Measurements from ENCODE around the gene METRN.

DNA sequence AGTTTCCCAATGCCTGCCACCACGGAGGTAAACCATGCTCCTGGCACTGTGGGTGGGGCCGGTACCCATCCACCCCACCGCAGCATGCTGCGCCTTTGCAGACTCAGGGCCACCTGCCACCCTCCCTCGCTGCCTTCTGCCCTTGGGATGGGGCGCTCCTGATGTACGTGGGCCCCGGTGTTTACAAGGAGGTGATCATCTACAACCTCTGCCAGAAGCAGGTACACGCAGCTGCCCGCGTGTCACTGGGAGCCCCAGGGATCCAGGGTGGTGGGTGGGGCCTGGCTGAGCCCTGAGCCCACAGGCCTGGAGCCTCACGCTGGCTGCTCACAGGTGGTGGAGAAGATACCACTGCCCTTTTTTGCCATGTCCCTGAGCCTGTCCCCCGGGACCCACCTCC lies 48.3 kb upstream of the METRN start:
- TF ChIP-seq ZNF629 (tag by site-specific recombination; IDR thresholded peaks at IDR 0.05) = no peak
- TF ChIP-seq, protein P1, sequence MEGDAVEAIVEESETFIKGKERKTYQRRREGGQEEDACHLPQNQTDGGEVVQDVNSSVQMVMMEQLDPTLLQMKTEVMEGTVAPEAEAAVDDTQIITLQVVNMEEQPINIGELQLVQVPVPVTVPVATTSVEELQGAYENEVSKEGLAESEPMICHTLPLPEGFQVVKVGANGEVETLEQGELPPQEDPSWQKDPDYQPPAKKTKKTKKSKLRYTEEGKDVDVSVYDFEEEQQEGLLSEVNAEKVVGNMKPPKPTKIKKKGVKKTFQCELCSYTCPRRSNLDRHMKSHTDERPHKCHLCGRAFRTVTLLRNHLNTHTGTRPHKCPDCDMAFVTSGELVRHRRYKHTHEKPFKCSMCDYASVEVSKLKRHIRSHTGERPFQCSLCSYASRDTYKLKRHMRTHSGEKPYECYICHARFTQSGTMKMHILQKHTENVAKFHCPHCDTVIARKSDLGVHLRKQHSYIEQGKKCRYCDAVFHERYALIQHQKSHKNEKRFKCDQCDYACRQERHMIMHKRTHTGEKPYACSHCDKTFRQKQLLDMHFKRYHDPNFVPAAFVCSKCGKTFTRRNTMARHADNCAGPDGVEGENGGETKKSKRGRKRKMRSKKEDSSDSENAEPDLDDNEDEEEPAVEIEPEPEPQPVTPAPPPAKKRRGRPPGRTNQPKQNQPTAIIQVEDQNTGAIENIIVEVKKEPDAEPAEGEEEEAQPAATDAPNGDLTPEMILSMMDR (tag by site-specific recombination; IDR thresholded peaks at IDR 0.05) = no peak
- TF ChIP-seq, protein P2, sequence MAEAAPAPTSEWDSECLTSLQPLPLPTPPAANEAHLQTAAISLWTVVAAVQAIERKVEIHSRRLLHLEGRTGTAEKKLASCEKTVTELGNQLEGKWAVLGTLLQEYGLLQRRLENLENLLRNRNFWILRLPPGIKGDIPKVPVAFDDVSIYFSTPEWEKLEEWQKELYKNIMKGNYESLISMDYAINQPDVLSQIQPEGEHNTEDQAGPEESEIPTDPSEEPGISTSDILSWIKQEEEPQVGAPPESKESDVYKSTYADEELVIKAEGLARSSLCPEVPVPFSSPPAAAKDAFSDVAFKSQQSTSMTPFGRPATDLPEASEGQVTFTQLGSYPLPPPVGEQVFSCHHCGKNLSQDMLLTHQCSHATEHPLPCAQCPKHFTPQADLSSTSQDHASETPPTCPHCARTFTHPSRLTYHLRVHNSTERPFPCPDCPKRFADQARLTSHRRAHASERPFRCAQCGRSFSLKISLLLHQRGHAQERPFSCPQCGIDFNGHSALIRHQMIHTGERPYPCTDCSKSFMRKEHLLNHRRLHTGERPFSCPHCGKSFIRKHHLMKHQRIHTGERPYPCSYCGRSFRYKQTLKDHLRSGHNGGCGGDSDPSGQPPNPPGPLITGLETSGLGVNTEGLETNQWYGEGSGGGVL (tag by site-specific recombination; IDR thresholded peaks at IDR 0.05) = no peak
- TF ChIP-seq YY1 (tag by site-specific recombination; IDR thresholded peaks at IDR 0.05) = no peak
- TF ChIP-seq, protein P3, sequence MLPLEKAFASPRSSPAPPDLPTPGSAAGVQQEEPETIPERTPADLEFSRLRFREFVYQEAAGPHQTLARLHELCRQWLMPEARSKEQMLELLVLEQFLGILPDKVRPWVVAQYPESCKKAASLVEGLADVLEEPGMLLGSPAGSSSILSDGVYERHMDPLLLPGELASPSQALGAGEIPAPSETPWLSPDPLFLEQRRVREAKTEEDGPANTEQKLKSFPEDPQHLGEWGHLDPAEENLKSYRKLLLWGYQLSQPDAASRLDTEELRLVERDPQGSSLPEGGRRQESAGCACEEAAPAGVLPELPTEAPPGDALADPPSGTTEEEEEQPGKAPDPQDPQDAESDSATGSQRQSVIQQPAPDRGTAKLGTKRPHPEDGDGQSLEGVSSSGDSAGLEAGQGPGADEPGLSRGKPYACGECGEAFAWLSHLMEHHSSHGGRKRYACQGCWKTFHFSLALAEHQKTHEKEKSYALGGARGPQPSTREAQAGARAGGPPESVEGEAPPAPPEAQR (tag by site-specific recombination; IDR thresholded peaks at IDR 0.05) = no peak
- TF ChIP-seq, protein P4, sequence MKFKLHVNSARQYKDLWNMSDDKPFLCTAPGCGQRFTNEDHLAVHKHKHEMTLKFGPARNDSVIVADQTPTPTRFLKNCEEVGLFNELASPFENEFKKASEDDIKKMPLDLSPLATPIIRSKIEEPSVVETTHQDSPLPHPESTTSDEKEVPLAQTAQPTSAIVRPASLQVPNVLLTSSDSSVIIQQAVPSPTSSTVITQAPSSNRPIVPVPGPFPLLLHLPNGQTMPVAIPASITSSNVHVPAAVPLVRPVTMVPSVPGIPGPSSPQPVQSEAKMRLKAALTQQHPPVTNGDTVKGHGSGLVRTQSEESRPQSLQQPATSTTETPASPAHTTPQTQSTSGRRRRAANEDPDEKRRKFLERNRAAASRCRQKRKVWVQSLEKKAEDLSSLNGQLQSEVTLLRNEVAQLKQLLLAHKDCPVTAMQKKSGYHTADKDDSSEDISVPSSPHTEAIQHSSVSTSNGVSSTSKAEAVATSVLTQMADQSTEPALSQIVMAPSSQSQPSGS (tag by site-specific recombination; IDR thresholded peaks at IDR 0.05; ENCODE audit: low read depth) = no peak
- no peak for TF ChIP-seq ZNF2 (tag by site-specific recombination; IDR thresholded peaks at IDR 0.05)
- TF ChIP-seq REPIN1 (tag by site-specific recombination; IDR thresholded peaks at IDR 0.05; ENCODE audit: low read depth) = no peak
- TF ChIP-seq ZNF777 (tag by site-specific recombination; IDR thresholded peaks at IDR 0.05; ENCODE audit: borderline replicate concordance) = no peak
- TF ChIP-seq ZNF184 (tag by site-specific recombination; IDR thresholded peaks at IDR 0.05) = no peak
- TF ChIP-seq ZNF776 (tag by site-specific recombination; IDR thresholded peaks at IDR 0.05; ENCODE audit: borderline replicate concordance) = no peak
- no peak for TF ChIP-seq ZBTB1 (tag by site-specific recombination; IDR thresholded peaks at IDR 0.05)
- TF ChIP-seq ZNF843 (tag by site-specific recombination; IDR thresholded peaks at IDR 0.05) = no peak

Measured in HEK293 (cell line).